KBM-7 (cell line): ENCODE measurements around the gene ISM2.
A peak's percentile ranks its signal among the peaks of the same experiment; 100 is the strongest.

Experiments used
- DNase-seq: peaks from one replicate; pipeline ENCODE4 v3.0.0-alpha.2; 2015
- in situ Hi-C: fragments of 300-500 bp; cut with MboI; formaldehyde crosslinking; loops from 2 replicates; pipeline ENCODE4 v1.14.3; 2020; ENCODE audit warnings: low sequenced_read_pairs, low pct_unique_long_range_greater_than_20kb, mixed read lengths

Gene ISM2

GRCh38 chr14:77474479-77475177 lies 24.0 kb downstream of the ISM2 start:
- no peak for DNase-seq
- in situ Hi-C loops, result no loop called here

GRCh38 chr14:77473921-77474320 lies 24.7 kb downstream of the ISM2 start:
- no peak for DNase-seq
- in situ Hi-C loops, result no loop called here

GRCh38 chr14:77470224-77470870 lies 28.3 kb downstream of the ISM2 start:
- in situ Hi-C loops, result no loop called here
- no peak for DNase-seq

- DNase-seq, result no peak
- in situ Hi-C loops, result no loop called here
Measured at GRCh38 chr14:77469539-77469938, 29.1 kb downstream of the ISM2 start.

GRCh38 chr14:77469067-77469505 lies 29.5 kb downstream of the ISM2 start:
- DNase-seq, result no peak
- in situ Hi-C loops, result no loop called here

- in situ Hi-C loops, result no loop called here
- no peak for DNase-seq
Measured at GRCh38 chr14:77467801-77468200, 30.8 kb downstream of the ISM2 start.

- in situ Hi-C loops, result no loop called here
- DNase-seq, result peak; percentile 83
Measured at GRCh38 chr14:77459072-77459723, 39.4 kb downstream of the ISM2 start.

- in situ Hi-C loops, result no loop called here
- DNase-seq, result peak; percentile 65
Measured at GRCh38 chr14:77458249-77458950, 40.2 kb downstream of the ISM2 start.

- DNase-seq, result peak; percentile 99
- in situ Hi-C loops, result no loop called here
Measured at GRCh38 chr14:77457522-77458248, 40.9 kb downstream of the ISM2 start, which contains the start of the genes AHSA1 and VIPAS39. Gene AHSA1, plus strand, starts transcription at chr14:77458093. Its CDS starts 97 bp downstream, at chr14:77458190. Gene VIPAS39, minus strand, starts transcription at chr14:77457601. Its CDS starts 3,499 bp downstream, at chr14:77454102.

- in situ Hi-C loops, result no loop called here
- DNase-seq, result no peak
Measured at GRCh38 chr14:77457115-77457521, 41.5 kb downstream of the ISM2 start.

- no peak for DNase-seq
- in situ Hi-C loops, result no loop called here
Measured at GRCh38 chr14:77455966-77456640, 42.5 kb downstream of the ISM2 start.

GRCh38 chr14:77442196-77442595 lies 56.4 kb downstream of the ISM2 start:
- in situ Hi-C loops, result no loop called here
- no peak for DNase-seq

- no peak for DNase-seq
- in situ Hi-C loops, result no loop called here
Measured at GRCh38 chr14:77439861-77440260, 58.8 kb downstream of the ISM2 start.

GRCh38 chr14:77438596-77438995 lies 60.0 kb downstream of the ISM2 start:
- in situ Hi-C loops, result no loop called here
- no peak for DNase-seq

GRCh38 chr14:77436042-77436441 lies 62.6 kb downstream of the ISM2 start:
- DNase-seq, result no peak
- in situ Hi-C loops, result no loop called here

- no peak for DNase-seq
- in situ Hi-C loops, result no loop called here
Measured at GRCh38 chr14:77426396-77426795, 72.2 kb downstream of the ISM2 start.

- in situ Hi-C loops, result no loop called here
Measured at GRCh38 chr14:77424862-77425261, 73.8 kb downstream of the ISM2 start.

More at GRCh38 chr14:77424862-77425261, 73.8 kb downstream of the ISM2 start:
- DNase-seq, result no peak
